Peyer's patch (tissue), 4 donors: ENCODE measurements around the gene LCN10. TPM values are rescaled to one million over a fixed set of nuclear protein-coding genes. Genes with fewer than 3 reads are reported as not detected.

Source experiments
- DNase-seq, 3 donors: peaks; one replicate each; pipeline ENCODE4 v3.0.0-alpha.2; 2017 to 2019
- H3K27ac ChIP-seq, 4 donors: fragments of 200-600 bp; sonication (generic); one replicate each; pipeline ENCODE4 v1.5.1; 2016 to 2019
- H3K27me3 ChIP-seq, 2 donors: fragments of 200-600 bp; sonication (generic); one replicate each; pipeline ENCODE4 v1.5.1; 2019
- H3K36me3 ChIP-seq, 3 donors: fragments of 200-600 bp; sonication (generic); one replicate each; pipeline ENCODE4 v1.5.1; 2016 to 2019
- H3K4me1 ChIP-seq, 4 donors: fragments of 200-600 bp; sonication (generic); one replicate each; pipeline ENCODE4 v1.5.1; 2016 to 2019
- H3K4me3 ChIP-seq, 4 donors: fragments of 200-600 bp; sonication (generic); 1 replicate in 3 of 4; 2 replicates in 1 of 4; pipeline ENCODE4 v1.5.1; 2016 to 2019; ENCODE audit warnings: mild to moderate bottlenecking in 1 of 4
- H3K9me3 ChIP-seq, 4 donors: fragments of 200-600 bp; sonication (generic); one replicate each; pipeline ENCODE4 v1.5.1; 2016 to 2019; ENCODE audit warnings: mild to moderate bottlenecking in 1 of 4
- CTCF ChIP-seq, 6 experiments: fragments of 450-650 bp in 4 of 6; fragments of 200-600 bp in 2 of 6; sonication (generic) in 1 of 6; IDR thresholded peaks; one replicate each; pipeline ENCODE4 v1.5.1; 2017 to 2019; ENCODE audit warnings: antibody characterized with exemption in 6 of 6, mild to moderate bottlenecking in 3 of 6, moderate library complexity in 1 of 6
- POLR2A ChIP-seq, 2 donors: fragments of 450-650 bp; IDR thresholded peaks; one replicate each; pipeline ENCODE4 v1.5.1; 2017; ENCODE audit warnings: antibody characterized with exemption in 2 of 2, mild to moderate bottlenecking in 2 of 2, moderate library complexity in 2 of 2
- total RNA-seq, 4 donors: library from RNA; depleted of rRNA; stranded (reverse); fragments of >200 nt; gene quantifications; one replicate each; pipeline ENCODE4 v1.1.0, GENCODE V29; 2016

Gene LCN10
- total RNA-seq, 4 donors from 2014 or later = 1.1 to 28.1 (median 4.4) TPM

GRCh38 chr9:136697821-136698526 lies 44.8 kb downstream of the LCN10 start:
- H3K27me3 ChIP-seq = no peaks in the 10 kb centered on the region
- peak overlapping the region in 3 of 4 donors; percentile 71 to 96 (median 84) for H3K27ac ChIP-seq
- H3K9me3 ChIP-seq = no peaks in the 10 kb centered on the region
- H3K4me3 ChIP-seq = peak overlapping the region in 2 of 4 donors; percentile 42 to 46
- DNase-seq = no peak
- peaks cover 3 to 54% (median 11%) of the 10 kb centered on the region in 4 donors for H3K4me1 ChIP-seq
- no peaks in the 10 kb centered on the region for H3K36me3 ChIP-seq
- TF ChIP-seq CTCF (IDR thresholded peaks at IDR 0.05) (no peak), POLR2A (IDR thresholded peaks at IDR 0.05) (no peak)

DNA sequence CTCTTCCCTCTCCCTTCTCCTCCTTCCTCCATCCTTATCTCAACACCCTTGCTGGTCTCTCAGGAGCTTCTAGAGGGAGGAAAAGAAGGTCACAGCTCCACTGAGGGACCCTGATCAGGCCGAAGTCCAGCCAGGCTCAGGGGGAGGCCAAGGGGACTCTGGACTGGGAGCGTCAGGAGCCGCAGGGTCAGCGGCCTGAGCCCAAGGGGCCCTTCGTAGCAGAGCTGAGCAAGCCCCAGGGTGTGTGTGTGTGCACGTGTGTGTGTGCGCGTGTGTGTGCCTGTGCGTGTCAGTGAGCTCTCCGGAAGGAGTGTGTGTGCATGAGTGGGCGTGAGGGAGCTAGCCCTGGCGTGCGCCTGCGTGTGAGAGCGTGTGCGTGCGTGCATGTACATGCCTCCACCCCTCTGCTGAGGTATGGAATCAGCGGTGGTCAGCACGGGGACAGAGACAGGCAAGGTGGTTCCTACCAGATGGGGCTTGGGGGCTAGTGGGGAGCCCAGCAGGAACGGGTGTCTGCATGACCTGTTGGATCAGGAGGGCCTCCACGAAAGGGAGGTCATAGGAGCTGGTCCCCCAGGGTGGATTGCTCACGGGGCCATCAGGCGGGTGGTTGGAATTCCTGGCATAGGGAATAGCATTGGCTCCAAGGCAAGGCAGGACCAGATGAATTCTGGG lies 45.5 kb downstream of the LCN10 start:
- Histone ChIP-seq H3K4me3 (peak overlapping the region in 2 of 4 donors; percentile 42 to 46), H3K9me3 (no peaks in the 10 kb centered on the region), H3K36me3 (no peaks in the 10 kb centered on the region), H3K4me1 (peaks cover 6 to 61% (median 11%) of the 10 kb centered on the region in 4 donors), H3K27ac (peak overlapping the region in 3 of 4 donors; percentile 71 to 96 (median 84)), H3K27me3 (no peaks in the 10 kb centered on the region)
- DNase-seq = peak in 2 of 3 donors; percentile 81 to 87
- TF ChIP-seq POLR2A (IDR thresholded peaks at IDR 0.05) (peak in 1 of 2 donors; percentile 55), CTCF (IDR thresholded peaks at IDR 0.05) (no peak)

- H3K4me3 ChIP-seq = no peak overlapping the region
- no peaks in the 10 kb centered on the region for H3K9me3 ChIP-seq
- H3K4me1 ChIP-seq = peaks cover 6 to 67% (median 9%) of the 10 kb centered on the region in 4 donors
- DNase-seq = no peak
- no peaks in the 10 kb centered on the region for H3K36me3 ChIP-seq
- H3K27me3 ChIP-seq = no peaks in the 10 kb centered on the region
- peak overlapping the region in 2 of 4 donors; percentile 91 to 95 for H3K27ac ChIP-seq
- TF ChIP-seq CTCF (IDR thresholded peaks at IDR 0.05) = no peak
- no peak for TF ChIP-seq POLR2A (IDR thresholded peaks at IDR 0.05)
Observed at GRCh38 chr9:136696502-136696901, 46.2 kb downstream of the LCN10 start.

GRCh38 chr9:136695955-136696354 lies 46.8 kb downstream of the LCN10 start:
- H3K36me3 ChIP-seq = no peaks in the 10 kb centered on the region
- DNase-seq = no peak
- H3K4me1 ChIP-seq = peaks cover 6 to 67% (median 8%) of the 10 kb centered on the region in 4 donors
- TF ChIP-seq CTCF (IDR thresholded peaks at IDR 0.05) = no peak
- no peak for TF ChIP-seq POLR2A (IDR thresholded peaks at IDR 0.05)
- H3K4me3 ChIP-seq = no peak overlapping the region
- peak overlapping the region in 3 of 4 donors; percentile 68 to 95 (median 91) for H3K27ac ChIP-seq
- no peaks in the 10 kb centered on the region for H3K27me3 ChIP-seq
- H3K9me3 ChIP-seq = no peaks in the 10 kb centered on the region

- Histone ChIP-seq H3K4me3 (no peak overlapping the region), H3K27ac (peak overlapping the region in 3 of 4 donors; percentile 68 to 95 (median 91)), H3K36me3 (no peaks in the 10 kb centered on the region), H3K27me3 (no peaks in the 10 kb centered on the region), H3K4me1 (peaks cover 3 to 67% (median 6%) of the 10 kb centered on the region in 4 donors), H3K9me3 (no peaks in the 10 kb centered on the region)
- TF ChIP-seq POLR2A (IDR thresholded peaks at IDR 0.05) (peak in 1 of 2 donors; percentile 66), CTCF (IDR thresholded peaks at IDR 0.05) (no peak)
- peak in 2 of 3 donors; percentile 77 to 84 for DNase-seq
Observed at GRCh38 chr9:136695435-136695895, 47.3 kb downstream of the LCN10 start.
